ENCODE data around the gene MRPS33.

Gene MRPS33

DNA sequence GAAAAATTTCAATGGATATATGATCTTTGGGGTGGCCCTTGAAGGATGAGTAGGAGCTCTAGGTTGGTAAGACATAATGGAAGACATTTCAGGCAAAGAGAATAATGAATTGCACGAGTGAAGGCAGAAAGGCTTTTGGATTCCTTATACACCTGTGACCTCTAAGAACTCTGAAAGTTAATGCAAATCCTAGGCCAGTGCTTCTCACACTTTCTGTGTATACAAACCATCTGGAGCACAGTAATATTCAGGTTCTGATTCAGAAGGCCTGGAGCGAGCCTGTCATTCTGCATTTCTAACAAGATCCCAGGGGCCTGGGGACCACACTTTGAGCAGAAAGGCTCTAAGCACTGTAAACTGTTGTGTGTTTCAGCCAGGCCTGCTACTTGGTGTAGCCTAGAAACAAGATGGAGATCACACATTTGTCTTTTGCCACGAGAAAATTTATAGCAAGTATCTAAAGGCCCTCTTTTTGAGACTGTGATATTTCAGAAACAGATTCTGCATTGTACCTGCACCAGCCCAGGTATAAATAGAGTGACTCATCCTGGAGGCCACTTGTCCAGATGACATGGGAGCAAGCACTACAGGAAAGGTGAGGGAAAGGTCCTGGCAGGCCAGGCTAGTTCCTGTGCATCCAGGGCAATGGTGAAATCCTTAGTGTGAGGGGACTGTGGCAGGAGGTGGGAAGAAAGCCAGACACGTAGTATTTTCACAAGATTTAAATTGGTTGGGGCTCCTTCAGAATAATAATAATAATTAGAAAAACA is 24.4 kb downstream of the MRPS33 start:
- FAIRE-seq (no peak), DNase-seq (ENCODE audit: insufficient read length, low spot score) (no peak)

DNA sequence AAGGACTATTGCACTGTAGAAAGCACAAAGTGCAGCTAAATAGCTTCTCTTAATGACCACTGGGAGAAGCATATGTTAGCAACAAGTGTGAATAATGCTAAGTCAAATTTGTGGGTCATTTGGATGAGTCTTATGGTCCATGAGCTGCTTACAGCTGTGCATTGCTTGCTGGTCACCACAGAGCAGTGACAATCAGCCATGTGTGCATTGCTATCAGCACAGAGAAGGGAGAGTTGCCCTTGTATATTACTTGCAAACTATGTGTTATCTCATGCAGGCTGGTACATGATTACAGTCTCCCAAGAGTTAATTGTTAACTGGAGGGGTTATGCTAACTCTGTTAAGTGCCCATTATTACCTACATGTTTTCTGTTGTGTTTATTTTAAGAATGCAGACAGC is 25.7 kb downstream of the MRPS33 start:
- no peak for DNase-seq (ENCODE audit: insufficient read length, low spot score)
- FAIRE-seq, result no peak
- TF ChIP-seq POU2F2 (IDR thresholded peaks at IDR 0.05; ENCODE audit: low read depth, low read length) (no peak), SPI1 (IDR thresholded peaks at IDR 0.05; ENCODE audit: low read depth, low read length) (no peak), POLR2A (IDR thresholded peaks at IDR 0.05; ENCODE audit: low read depth, low read length) (no peak), TAF1 (IDR thresholded peaks at IDR 0.05; ENCODE audit: low read depth, low read length) (no peak), PAX5 (IDR thresholded peaks at IDR 0.05; ENCODE audit: insufficient read depth, low read length, severe bottlenecking) (no peak), POLR2AphosphoS5 (IDR thresholded peaks at IDR 0.05; ENCODE audit: low read depth, low read length) (no peak)

More for the DNA sequence above, 24.4 kb downstream of the MRPS33 start:
- TF ChIP-seq TAF1 (IDR thresholded peaks at IDR 0.05; ENCODE audit: low read depth, low read length) (no peak), POU2F2 (IDR thresholded peaks at IDR 0.05; ENCODE audit: low read depth, low read length) (no peak), POLR2A (IDR thresholded peaks at IDR 0.05; ENCODE audit: low read depth, low read length) (no peak), POLR2AphosphoS5 (IDR thresholded peaks at IDR 0.05; ENCODE audit: low read depth, low read length) (no peak), PAX5 (IDR thresholded peaks at IDR 0.05; ENCODE audit: insufficient read depth, low read length, severe bottlenecking) (no peak), SPI1 (IDR thresholded peaks at IDR 0.05; ENCODE audit: low read depth, low read length) (no peak)

DNA sequence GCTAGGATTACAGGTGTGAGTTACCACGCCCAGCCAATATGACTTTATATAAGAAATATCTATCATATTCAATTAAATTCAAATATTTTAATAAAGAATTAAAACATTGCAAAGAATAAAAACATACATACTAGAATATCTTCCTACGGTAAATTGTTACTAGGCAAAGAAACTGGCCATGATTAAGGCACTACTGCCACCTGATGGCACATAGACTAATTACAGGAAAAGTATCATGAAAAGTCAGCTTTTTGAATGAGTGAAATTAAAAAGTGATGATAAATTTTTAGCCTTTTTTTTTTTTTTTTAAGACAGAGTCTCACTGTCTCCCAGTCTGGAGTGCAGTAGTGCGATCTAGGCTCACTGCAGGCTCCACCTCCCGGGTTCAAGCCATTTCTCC is 30.9 kb downstream of the MRPS33 start:
- DNase-seq (ENCODE audit: insufficient read length, low spot score) (no peak), FAIRE-seq (no peak)
- TF ChIP-seq TAF1 (IDR thresholded peaks at IDR 0.05; ENCODE audit: low read depth, low read length), result no peak
- no peak for TF ChIP-seq POLR2AphosphoS5 (IDR thresholded peaks at IDR 0.05; ENCODE audit: low read depth, low read length)
- no peak for TF ChIP-seq PAX5 (IDR thresholded peaks at IDR 0.05; ENCODE audit: insufficient read depth, low read length, severe bottlenecking)
- no peak for TF ChIP-seq SPI1 (IDR thresholded peaks at IDR 0.05; ENCODE audit: low read depth, low read length)
- no peak for TF ChIP-seq POLR2A (IDR thresholded peaks at IDR 0.05; ENCODE audit: low read depth, low read length)
- no peak for TF ChIP-seq POU2F2 (IDR thresholded peaks at IDR 0.05; ENCODE audit: low read depth, low read length)

DNA sequence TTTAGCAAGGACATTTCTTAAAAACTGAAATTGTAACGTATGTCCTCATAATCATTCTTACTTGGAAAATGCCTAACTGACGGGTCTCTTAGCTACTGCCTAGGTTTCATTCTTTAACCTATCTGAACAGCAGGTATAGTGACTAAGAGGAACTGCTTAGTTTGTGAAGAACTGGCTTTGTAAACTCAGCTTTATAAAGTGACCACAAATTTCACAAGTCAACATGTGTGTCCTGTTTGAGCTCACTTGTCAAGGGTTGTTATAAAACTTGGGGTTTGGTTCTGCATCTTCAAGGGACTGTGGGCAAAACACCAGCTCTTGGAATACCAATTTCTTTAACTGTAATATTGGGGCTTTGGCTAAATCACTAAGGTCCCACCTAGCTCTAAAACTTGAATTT is 32.2 kb downstream of the MRPS33 start:
- no peak for DNase-seq (ENCODE audit: insufficient read length, low spot score)
- no peak for FAIRE-seq
- no peak for TF ChIP-seq PAX5 (IDR thresholded peaks at IDR 0.05; ENCODE audit: insufficient read depth, low read length, severe bottlenecking)
- peak; percentile 32; the same call in 1 of the 2 replicates for TF ChIP-seq SPI1 (IDR thresholded peaks at IDR 0.05; ENCODE audit: low read depth, low read length)

DNA sequence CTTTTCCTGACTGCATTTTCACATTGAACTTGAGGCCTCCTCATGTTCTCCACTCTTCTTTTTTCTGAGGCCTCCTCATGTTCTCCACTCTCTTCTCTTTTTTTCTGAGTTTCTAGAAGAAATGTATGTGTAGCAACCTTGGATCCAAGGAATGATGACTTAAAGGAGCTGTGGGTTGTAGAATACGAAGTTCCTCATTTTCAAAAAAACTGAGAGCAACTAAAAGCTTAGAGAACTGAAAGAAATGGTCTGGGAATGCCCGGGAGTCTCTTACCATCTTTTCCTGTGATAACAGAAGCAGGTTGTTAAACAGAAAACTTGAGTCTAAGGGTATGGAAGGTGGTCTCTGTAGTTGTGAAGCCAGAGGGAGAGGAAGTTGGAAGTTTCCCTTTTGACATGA is 32.8 kb downstream of the MRPS33 start:
- DNase-seq (ENCODE audit: insufficient read length, low spot score), result no peak
- TF ChIP-seq TAF1 (IDR thresholded peaks at IDR 0.05; ENCODE audit: low read depth, low read length) (no peak), POU2F2 (IDR thresholded peaks at IDR 0.05; ENCODE audit: low read depth, low read length) (no peak), POLR2A (IDR thresholded peaks at IDR 0.05; ENCODE audit: low read depth, low read length) (no peak), POLR2AphosphoS5 (IDR thresholded peaks at IDR 0.05; ENCODE audit: low read depth, low read length) (no peak), PAX5 (IDR thresholded peaks at IDR 0.05; ENCODE audit: insufficient read depth, low read length, severe bottlenecking) (no peak), SPI1 (IDR thresholded peaks at IDR 0.05; ENCODE audit: low read depth, low read length) (no peak)
- no peak for FAIRE-seq

DNA sequence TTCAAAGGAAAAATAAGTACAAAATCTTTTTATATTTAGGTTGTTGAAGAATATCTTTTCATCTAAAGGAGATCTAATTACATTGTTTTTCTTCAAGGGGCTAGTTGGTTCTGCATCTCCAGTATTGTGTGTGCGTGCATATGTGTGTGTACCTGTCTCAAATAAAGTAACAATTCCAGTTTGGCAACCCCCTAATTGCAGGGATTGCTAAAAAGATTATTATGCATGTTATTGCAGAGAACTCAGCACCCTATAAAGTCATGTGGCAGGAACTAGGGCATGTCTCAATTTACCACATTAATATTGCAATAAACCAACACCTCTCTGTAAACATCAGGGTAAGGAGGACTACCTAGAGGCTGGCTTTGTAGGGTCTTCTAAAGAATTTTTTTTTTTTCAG is 37.0 kb downstream of the MRPS33 start:
- no peak for FAIRE-seq
- TF ChIP-seq POLR2AphosphoS5 (IDR thresholded peaks at IDR 0.05; ENCODE audit: low read depth, low read length) (no peak), POLR2A (IDR thresholded peaks at IDR 0.05; ENCODE audit: low read depth, low read length) (no peak), TAF1 (IDR thresholded peaks at IDR 0.05; ENCODE audit: low read depth, low read length) (no peak), PAX5 (IDR thresholded peaks at IDR 0.05; ENCODE audit: insufficient read depth, low read length, severe bottlenecking) (no peak), SPI1 (IDR thresholded peaks at IDR 0.05; ENCODE audit: low read depth, low read length) (no peak), POU2F2 (IDR thresholded peaks at IDR 0.05; ENCODE audit: low read depth, low read length) (no peak)
- no peak for DNase-seq (ENCODE audit: insufficient read length, low spot score)

DNA sequence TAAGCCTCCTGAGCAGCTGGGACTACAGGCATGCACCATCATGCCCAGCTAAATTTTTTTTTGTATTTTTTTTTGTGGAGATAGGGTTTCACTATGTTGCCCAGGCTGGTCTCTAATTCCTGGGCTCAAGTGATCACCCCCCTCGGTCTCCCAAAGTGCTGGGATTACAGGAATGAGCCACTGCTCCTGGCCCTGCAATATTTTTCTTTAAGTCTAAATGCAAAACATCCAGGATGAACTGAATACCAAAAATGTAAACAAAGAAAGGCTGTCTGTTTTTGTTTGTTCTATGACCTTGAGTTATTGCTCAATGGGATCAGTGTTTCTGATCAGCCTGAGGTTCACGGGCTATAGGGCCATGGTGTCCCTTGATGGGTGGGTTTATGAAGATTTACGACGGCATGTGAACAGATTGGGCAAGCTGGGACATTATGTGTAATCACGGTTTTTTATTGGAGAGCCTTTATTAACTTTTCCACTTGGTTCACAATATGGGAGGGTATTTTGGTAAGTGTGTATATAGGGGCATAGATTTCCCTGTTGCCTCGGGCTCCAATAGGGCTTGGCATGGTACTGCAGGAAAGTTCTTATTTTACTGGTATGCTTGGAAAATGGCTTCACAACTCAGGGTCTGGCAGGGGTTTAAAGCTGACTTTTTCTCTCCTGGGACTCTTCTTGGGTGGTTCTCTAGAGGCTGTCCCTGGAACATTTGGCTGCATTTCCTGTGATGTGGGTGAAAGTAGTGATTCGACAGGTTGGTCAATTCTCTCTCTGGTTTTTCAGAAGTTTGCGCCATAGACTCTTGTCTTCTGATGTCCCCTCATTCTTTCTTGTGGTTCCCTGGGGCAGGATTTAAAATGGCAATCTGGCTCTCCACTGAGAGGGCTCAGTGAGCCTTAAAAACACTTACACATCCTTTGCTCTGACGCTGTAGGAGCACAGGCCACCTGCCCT is 41.6 kb downstream of the MRPS33 start:
- FAIRE-seq (no peak), DNase-seq (ENCODE audit: insufficient read length, low spot score) (no peak)
- TF ChIP-seq SPI1 (IDR thresholded peaks at IDR 0.05; ENCODE audit: low read depth, low read length), result no peak
- no peak for TF ChIP-seq POLR2AphosphoS5 (IDR thresholded peaks at IDR 0.05; ENCODE audit: low read depth, low read length)
- TF ChIP-seq PAX5 (IDR thresholded peaks at IDR 0.05; ENCODE audit: insufficient read depth, low read length, severe bottlenecking), result no peak
- no peak for TF ChIP-seq POLR2A (IDR thresholded peaks at IDR 0.05; ENCODE audit: low read depth, low read length)
- no peak for TF ChIP-seq POU2F2 (IDR thresholded peaks at IDR 0.05; ENCODE audit: low read depth, low read length)
- no peak for TF ChIP-seq TAF1 (IDR thresholded peaks at IDR 0.05; ENCODE audit: low read depth, low read length)

DNA sequence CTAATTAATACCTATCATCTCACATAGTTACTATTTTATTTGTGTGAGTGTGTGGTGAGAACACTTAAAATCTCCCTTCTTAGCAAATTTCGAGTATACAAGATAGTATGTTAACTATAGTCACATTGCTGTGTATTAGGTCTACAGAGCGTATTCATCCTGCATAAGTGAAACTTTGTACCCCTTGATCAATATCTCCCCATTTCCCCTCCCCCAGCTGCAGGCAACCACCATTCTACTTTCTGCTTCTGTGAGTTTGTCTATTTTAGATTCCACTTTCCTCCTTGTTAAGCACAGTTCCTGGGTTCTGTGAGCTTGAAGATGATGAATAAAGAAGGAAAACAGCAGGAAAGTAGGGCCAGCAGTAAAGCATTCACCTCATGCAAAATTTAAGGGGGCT is 42.4 kb downstream of the MRPS33 start:
- FAIRE-seq (no peak), DNase-seq (ENCODE audit: insufficient read length, low spot score) (no peak)
- no peak for TF ChIP-seq POLR2A (IDR thresholded peaks at IDR 0.05; ENCODE audit: low read depth, low read length)
- TF ChIP-seq PAX5 (IDR thresholded peaks at IDR 0.05; ENCODE audit: insufficient read depth, low read length, severe bottlenecking), result no peak
- TF ChIP-seq POLR2AphosphoS5 (IDR thresholded peaks at IDR 0.05; ENCODE audit: low read depth, low read length), result no peak
- TF ChIP-seq TAF1 (IDR thresholded peaks at IDR 0.05; ENCODE audit: low read depth, low read length), result no peak
- no peak for TF ChIP-seq POU2F2 (IDR thresholded peaks at IDR 0.05; ENCODE audit: low read depth, low read length)
- TF ChIP-seq SPI1 (IDR thresholded peaks at IDR 0.05; ENCODE audit: low read depth, low read length), result no peak

DNA sequence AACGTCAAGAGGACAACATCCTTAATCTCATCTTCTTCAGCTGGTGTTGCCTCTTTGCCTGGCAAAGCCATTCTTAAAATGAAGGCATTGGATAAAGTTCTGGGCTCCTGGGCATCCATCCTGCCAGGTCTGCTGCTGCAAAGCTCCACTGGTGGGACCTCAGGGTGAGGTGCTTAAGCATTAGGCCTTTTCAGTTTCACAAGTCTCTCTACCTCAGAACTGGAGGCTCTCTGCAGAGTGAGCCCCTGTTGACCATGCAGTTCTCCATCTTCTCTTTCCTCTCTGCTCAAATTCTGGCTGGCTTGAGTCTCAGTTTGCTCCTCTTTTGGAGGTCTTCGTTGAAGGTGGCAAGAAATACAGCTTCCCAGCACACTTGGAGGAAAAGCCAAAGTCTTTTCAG is 47.3 kb downstream of the MRPS33 start:
- no peak for TF ChIP-seq SPI1 (IDR thresholded peaks at IDR 0.05; ENCODE audit: low read depth, low read length)
- TF ChIP-seq TAF1 (IDR thresholded peaks at IDR 0.05; ENCODE audit: low read depth, low read length), result no peak
- TF ChIP-seq POLR2AphosphoS5 (IDR thresholded peaks at IDR 0.05; ENCODE audit: low read depth, low read length), result no peak
- TF ChIP-seq PAX5 (IDR thresholded peaks at IDR 0.05; ENCODE audit: insufficient read depth, low read length, severe bottlenecking), result no peak
- TF ChIP-seq POU2F2 (IDR thresholded peaks at IDR 0.05; ENCODE audit: low read depth, low read length), result no peak
- no peak for DNase-seq (ENCODE audit: insufficient read length, low spot score)
- no peak for FAIRE-seq

All from GM12891 (cell line).